IMR-90 (cell line): Measurements from ENCODE around the gene AVP.

Source experiments
- BHLHE40 ChIP-seq: fragments of 150-350 bp; IDR thresholded peaks from 2 replicates; pipeline ENCODE4 v1.6.1; 2016; ENCODE audit warnings: mild to moderate bottlenecking, low read depth, low read length
- CEBPB ChIP-seq: IDR thresholded peaks from 2 replicates; pipeline ENCODE4 v1.6.1; 2012; ENCODE audit warnings: low read depth, low read length, improper control_type of control experiment
- CHD1 ChIP-seq: IDR thresholded peaks from 2 replicates; pipeline ENCODE4 v1.6.1; 2012; ENCODE audit warnings: low read depth, low read length, improper control_type of control experiment
- FOS ChIP-seq: fragments of 150-350 bp; IDR thresholded peaks from 2 replicates; pipeline ENCODE4 v1.6.1; 2016; ENCODE audit warnings: low read depth, low read length
- MAFK ChIP-seq: IDR thresholded peaks from 2 replicates; pipeline ENCODE4 v1.6.1; 2012; ENCODE audit warnings: low read depth, low read length, improper control_type of control experiment
- MAZ ChIP-seq: IDR thresholded peaks from 2 replicates; pipeline ENCODE4 v1.6.1; 2012; ENCODE audit warnings: low read depth, mild to moderate bottlenecking, low read length, improper control_type of control experiment, moderate library complexity, borderline replicate concordance
- MXI1 ChIP-seq: IDR thresholded peaks from 2 replicates; pipeline ENCODE4 v1.6.1; 2012; ENCODE audit warnings: low read depth, mild to moderate bottlenecking, low read length, moderate library complexity, borderline replicate concordance
- POLR2A ChIP-seq: IDR thresholded peaks from 2 replicates; pipeline ENCODE4 v1.6.1; 2012; ENCODE audit warnings: mild to moderate bottlenecking, low read depth, low read length
- RAD21 ChIP-seq: IDR thresholded peaks from 2 replicates; pipeline ENCODE4 v1.6.1; 2012; ENCODE audit warnings: low read length, improper control_type of control experiment
- RCOR1 ChIP-seq: IDR thresholded peaks from 2 replicates; pipeline ENCODE4 v1.6.1; 2012; ENCODE audit warnings: mild to moderate bottlenecking, low read length, improper control_type of control experiment; ENCODE audit not compliant: insufficient replicate concordance
- RFX5 ChIP-seq: IDR thresholded peaks from 2 replicates; pipeline ENCODE4 v1.8.0; 2012; ENCODE audit warnings: low read depth, mild to moderate bottlenecking, low read length, moderate library complexity
- SMC3 ChIP-seq: fragments of 150-350 bp; IDR thresholded peaks from 2 replicates; pipeline ENCODE4 v1.6.1; 2016; ENCODE audit warnings: low read depth, mild to moderate bottlenecking, antibody characterized with exemption, low read length, moderate library complexity
- TF ChIP-seq, protein P1 (sequence below): conservative IDR thresholded peaks from 2 replicates; pipeline ENCODE4 v1.5.1; 2012; ENCODE audit warnings: mild to moderate bottlenecking, low read depth, low read length, improper control_type of control experiment
- TF ChIP-seq, protein P2 (sequence below): fragments of 150-350 bp; IDR thresholded peaks from 2 replicates; pipeline ENCODE4 v1.6.1; 2017; ENCODE audit warnings: mild to moderate bottlenecking, antibody characterized with exemption, low read length, low read depth

DNA sequence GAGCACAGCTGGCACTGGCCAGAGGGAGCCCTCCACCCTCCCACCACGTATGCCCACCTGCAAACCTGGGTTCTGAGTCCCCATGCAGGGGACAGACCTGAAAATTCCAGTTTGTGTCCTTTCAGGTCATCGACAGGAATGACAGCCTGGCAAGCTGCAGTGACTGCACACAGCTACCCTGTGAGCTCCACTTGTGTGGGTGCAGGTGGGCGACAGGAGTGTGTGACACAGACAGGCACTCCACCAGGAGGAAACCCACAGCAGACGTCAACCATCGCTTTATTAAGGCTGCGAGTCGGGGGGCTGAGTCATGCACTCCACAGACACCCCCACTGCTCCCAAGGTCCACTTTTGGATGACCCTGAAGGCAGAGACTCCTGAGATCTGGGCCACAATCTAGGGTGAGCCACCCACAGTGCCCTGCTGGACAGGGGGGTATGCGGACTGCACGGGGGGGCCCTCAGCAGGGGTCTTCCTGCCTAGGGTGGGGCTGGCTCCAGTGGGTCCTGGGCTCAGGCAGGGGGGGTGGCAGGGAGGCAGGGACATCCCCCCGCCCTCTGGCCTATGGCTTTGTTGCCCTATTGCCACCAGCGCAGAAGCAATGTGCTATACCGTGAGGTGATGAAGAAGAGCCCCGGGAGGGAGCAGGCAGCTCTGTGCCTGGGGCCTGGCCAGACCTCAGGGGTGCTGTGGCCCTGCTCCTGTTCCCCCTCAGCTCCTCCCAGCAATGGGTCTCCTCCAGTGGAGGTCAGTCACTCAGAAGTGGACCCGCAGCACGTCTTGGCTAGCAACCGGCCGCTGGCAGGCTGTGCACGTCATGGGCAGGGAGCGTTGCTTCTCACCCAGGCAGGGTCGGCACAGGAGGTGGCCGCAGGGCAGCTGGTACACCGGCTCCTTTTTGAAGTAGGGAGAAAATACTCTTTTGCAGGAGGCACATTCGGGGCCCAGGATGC, 25.1 kb upstream of the AVP start:
- no peak for TF ChIP-seq FOS
- no peak for TF ChIP-seq POLR2A
- TF ChIP-seq, protein P1, sequence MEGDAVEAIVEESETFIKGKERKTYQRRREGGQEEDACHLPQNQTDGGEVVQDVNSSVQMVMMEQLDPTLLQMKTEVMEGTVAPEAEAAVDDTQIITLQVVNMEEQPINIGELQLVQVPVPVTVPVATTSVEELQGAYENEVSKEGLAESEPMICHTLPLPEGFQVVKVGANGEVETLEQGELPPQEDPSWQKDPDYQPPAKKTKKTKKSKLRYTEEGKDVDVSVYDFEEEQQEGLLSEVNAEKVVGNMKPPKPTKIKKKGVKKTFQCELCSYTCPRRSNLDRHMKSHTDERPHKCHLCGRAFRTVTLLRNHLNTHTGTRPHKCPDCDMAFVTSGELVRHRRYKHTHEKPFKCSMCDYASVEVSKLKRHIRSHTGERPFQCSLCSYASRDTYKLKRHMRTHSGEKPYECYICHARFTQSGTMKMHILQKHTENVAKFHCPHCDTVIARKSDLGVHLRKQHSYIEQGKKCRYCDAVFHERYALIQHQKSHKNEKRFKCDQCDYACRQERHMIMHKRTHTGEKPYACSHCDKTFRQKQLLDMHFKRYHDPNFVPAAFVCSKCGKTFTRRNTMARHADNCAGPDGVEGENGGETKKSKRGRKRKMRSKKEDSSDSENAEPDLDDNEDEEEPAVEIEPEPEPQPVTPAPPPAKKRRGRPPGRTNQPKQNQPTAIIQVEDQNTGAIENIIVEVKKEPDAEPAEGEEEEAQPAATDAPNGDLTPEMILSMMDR, result no peak
- TF ChIP-seq CEBPB, result no peak
- TF ChIP-seq RAD21, result no peak
- TF ChIP-seq, protein P2, sequence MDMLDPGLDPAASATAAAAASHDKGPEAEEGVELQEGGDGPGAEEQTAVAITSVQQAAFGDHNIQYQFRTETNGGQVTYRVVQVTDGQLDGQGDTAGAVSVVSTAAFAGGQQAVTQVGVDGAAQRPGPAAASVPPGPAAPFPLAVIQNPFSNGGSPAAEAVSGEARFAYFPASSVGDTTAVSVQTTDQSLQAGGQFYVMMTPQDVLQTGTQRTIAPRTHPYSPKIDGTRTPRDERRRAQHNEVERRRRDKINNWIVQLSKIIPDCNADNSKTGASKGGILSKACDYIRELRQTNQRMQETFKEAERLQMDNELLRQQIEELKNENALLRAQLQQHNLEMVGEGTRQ, result no peak
- no peak for TF ChIP-seq CHD1
- no peak for TF ChIP-seq RFX5
- no peak for TF ChIP-seq MXI1
- TF ChIP-seq MAFK, result no peak
- TF ChIP-seq RCOR1, result no peak
- TF ChIP-seq BHLHE40, result no peak
- no peak for TF ChIP-seq SMC3
- TF ChIP-seq MAZ, result no peak
